OCI-LY3 (cell line): ENCODE data around the gene GNG12.

Experiments used
- EZH2phosphoT487 ChIP-seq: fragments of 200-600 bp; shearing (Covaris generic); IDR thresholded peaks from 2 replicates; pipeline ENCODE4 v1.6.1; 2018; ENCODE audit warnings: antibody characterized with exemption, mixed run types, low read depth
- TF ChIP-seq, protein P1 (sequence below): fragments of 200-600, 300-600 bp; sonication (generic); IDR thresholded peaks from 2 replicates; pipeline ENCODE4 v1.5.1; 2014; ENCODE audit warnings: antibody characterized with exemption, low read length, low read depth

GRCh38 chr1:67811781-67812180, 21.5 kb downstream of the GNG12 start:
- TF ChIP-seq, protein P1, sequence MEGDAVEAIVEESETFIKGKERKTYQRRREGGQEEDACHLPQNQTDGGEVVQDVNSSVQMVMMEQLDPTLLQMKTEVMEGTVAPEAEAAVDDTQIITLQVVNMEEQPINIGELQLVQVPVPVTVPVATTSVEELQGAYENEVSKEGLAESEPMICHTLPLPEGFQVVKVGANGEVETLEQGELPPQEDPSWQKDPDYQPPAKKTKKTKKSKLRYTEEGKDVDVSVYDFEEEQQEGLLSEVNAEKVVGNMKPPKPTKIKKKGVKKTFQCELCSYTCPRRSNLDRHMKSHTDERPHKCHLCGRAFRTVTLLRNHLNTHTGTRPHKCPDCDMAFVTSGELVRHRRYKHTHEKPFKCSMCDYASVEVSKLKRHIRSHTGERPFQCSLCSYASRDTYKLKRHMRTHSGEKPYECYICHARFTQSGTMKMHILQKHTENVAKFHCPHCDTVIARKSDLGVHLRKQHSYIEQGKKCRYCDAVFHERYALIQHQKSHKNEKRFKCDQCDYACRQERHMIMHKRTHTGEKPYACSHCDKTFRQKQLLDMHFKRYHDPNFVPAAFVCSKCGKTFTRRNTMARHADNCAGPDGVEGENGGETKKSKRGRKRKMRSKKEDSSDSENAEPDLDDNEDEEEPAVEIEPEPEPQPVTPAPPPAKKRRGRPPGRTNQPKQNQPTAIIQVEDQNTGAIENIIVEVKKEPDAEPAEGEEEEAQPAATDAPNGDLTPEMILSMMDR: no peak
- TF ChIP-seq EZH2phosphoT487: no peak
